GM12891 (cell line): ENCODE results near the gene CFL1.

Experiments used
- PAX5 ChIP-seq: IDR thresholded peaks from 2 replicates; pipeline ENCODE4 v1.6.1; 2011; ENCODE audit warnings: low read length, moderate library complexity, mild to moderate bottlenecking; ENCODE audit not compliant: insufficient read depth, severe bottlenecking
- POLR2A ChIP-seq: IDR thresholded peaks from 2 replicates; pipeline ENCODE4 v1.6.1; 2011; ENCODE audit warnings: low read depth, low read length, control low read depth
- POLR2AphosphoS5 ChIP-seq: IDR thresholded peaks from 2 replicates; pipeline ENCODE4 v1.6.1; 2011; ENCODE audit warnings: low read depth, low read length, control low read depth
- POU2F2 ChIP-seq: IDR thresholded peaks from 2 replicates; pipeline ENCODE4 v1.6.1; 2011; ENCODE audit warnings: low read depth, mild to moderate bottlenecking, control low read depth, low read length, moderate library complexity
- SPI1 ChIP-seq: IDR thresholded peaks from 2 replicates; pipeline ENCODE4 v1.6.1; 2011; ENCODE audit warnings: low read depth, low read length, control low read depth
- TAF1 ChIP-seq: IDR thresholded peaks from 2 replicates; pipeline ENCODE4 v1.6.1; 2011; ENCODE audit warnings: low read depth, low read length, control low read depth

DNA sequence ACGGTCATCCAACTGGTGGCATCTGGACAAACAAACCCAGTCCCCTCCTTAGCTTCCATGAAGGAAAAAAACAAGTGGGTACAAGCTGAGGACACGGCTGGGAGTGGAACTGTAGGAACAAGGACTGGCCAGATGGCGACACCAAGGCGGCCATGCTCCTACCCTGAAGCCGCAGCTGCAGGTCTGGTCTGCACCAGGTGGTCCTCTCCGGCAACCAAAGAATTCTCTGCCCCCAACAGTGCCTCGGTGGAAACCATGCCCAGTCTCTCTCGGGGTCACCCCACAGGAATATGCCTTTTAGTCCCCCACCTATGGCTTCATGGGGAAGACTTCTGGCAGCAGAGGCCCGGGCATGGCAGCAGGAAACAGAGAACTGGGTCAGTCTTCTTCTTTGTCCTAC is 48.5 kb downstream of the CFL1 start:
- TF ChIP-seq TAF1: no peak
- TF ChIP-seq POLR2AphosphoS5: no peak
- TF ChIP-seq POLR2A: no peak
- TF ChIP-seq SPI1: no peak
- no peak for TF ChIP-seq PAX5
- TF ChIP-seq POU2F2: no peak
